ENCODE results near the gene PRKAR1B. TPM values are rescaled to one million over a fixed set of nuclear protein-coding genes. Genes with fewer than 3 reads are reported as not detected.

PRKAR1B gene
- total RNA-seq, 1 donor from 2014 or later, result 14.0 TPM

DNA sequence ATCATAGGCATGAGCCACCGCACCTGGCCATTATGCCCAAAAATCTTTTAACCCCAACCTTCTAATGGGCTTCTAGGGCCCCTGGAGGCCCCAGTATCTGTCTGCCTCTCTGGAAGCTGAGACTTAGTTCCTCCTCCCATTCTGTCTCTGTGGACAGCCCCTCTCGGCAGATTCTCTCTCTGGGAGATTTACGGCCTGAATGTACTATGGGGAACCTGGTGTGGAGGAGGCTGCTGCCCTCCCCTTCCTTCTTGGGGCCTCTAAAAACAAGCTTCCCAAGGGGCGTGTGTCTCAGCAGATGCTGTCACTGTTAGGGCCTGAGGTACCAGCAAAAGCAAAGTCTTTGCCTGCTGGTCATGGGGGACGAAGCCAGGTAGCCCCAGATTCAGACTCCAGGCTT is 35.8 kb upstream of the PRKAR1B start:
- Histone ChIP-seq H3K27me3 (ENCODE audit: control insufficient read depth, insufficient read depth, low read length) (no peaks in the 10 kb centered on the region), H3K36me3 (ENCODE audit: control insufficient read depth, insufficient read depth, low read length) (peaks cover 23% of the 10 kb centered on the region), H3K4me3 (ENCODE audit: low read depth, low read length) (no peak overlapping the region)
- TF ChIP-seq, protein P1, sequence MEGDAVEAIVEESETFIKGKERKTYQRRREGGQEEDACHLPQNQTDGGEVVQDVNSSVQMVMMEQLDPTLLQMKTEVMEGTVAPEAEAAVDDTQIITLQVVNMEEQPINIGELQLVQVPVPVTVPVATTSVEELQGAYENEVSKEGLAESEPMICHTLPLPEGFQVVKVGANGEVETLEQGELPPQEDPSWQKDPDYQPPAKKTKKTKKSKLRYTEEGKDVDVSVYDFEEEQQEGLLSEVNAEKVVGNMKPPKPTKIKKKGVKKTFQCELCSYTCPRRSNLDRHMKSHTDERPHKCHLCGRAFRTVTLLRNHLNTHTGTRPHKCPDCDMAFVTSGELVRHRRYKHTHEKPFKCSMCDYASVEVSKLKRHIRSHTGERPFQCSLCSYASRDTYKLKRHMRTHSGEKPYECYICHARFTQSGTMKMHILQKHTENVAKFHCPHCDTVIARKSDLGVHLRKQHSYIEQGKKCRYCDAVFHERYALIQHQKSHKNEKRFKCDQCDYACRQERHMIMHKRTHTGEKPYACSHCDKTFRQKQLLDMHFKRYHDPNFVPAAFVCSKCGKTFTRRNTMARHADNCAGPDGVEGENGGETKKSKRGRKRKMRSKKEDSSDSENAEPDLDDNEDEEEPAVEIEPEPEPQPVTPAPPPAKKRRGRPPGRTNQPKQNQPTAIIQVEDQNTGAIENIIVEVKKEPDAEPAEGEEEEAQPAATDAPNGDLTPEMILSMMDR (IDR thresholded peaks at IDR 0.05; ENCODE audit: insufficient read depth, low read length, severe bottlenecking), result no peak
- FAIRE-seq, result no peak
- DNase-seq (ENCODE audit: low read depth), result no peak

DNA sequence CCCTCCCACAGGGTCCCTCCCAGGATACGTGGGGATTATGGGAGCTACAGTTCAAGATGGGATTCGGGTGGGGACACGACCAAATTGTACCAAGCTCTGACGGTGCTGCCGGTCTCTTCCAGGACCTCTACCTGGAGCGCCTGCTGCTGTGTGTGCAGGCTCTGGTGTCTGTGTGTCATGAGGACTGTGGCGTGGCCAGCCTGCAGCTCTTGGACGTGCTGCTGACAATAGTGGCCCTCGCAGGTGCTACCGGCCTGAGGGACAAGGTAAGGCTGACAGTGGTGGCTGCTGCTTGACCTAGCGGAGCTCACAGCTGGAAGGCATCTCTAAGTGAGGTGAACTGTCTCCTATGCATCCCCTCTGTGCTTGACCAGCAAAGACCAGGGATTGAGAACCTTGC is 34.5 kb upstream of the PRKAR1B start:
- Histone ChIP-seq H3K27me3 (ENCODE audit: control insufficient read depth, insufficient read depth, low read length) (no peaks in the 10 kb centered on the region), H3K4me3 (ENCODE audit: low read depth, low read length) (no peak overlapping the region), H3K36me3 (ENCODE audit: control insufficient read depth, insufficient read depth, low read length) (peaks cover 29% of the 10 kb centered on the region)
- TF ChIP-seq, protein P1 (IDR thresholded peaks at IDR 0.05; ENCODE audit: insufficient read depth, low read length, severe bottlenecking), result no peak
- FAIRE-seq (no peak), DNase-seq (ENCODE audit: low read depth) (no peak)

DNA sequence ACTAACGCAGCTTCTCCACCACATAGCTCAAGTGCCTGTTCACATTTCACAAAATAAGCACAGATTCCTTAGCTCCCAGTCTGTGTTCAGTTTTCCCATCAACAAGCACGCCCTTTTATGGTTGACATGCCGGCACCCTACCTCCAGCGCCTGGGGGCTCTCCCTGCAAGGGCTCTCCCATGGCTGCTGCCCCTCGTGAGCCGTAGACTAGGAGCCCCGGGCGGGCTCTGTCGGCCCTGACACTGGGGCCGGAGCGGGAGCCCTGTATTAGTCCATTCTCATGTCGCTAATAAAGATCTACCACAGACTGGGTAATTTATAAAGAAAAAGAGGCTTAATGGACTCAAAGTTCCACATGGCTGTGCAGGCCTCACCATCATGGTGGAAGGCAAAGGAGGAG is 34.0 kb upstream of the PRKAR1B start:
- FAIRE-seq (no peak), DNase-seq (ENCODE audit: low read depth) (no peak)
- TF ChIP-seq, protein P1 (IDR thresholded peaks at IDR 0.05; ENCODE audit: insufficient read depth, low read length, severe bottlenecking), result no peak
- Histone ChIP-seq H3K4me3 (ENCODE audit: low read depth, low read length) (no peak overlapping the region), H3K27me3 (ENCODE audit: control insufficient read depth, insufficient read depth, low read length) (no peaks in the 10 kb centered on the region), H3K36me3 (ENCODE audit: control insufficient read depth, insufficient read depth, low read length) (peaks cover 32% of the 10 kb centered on the region)

DNA sequence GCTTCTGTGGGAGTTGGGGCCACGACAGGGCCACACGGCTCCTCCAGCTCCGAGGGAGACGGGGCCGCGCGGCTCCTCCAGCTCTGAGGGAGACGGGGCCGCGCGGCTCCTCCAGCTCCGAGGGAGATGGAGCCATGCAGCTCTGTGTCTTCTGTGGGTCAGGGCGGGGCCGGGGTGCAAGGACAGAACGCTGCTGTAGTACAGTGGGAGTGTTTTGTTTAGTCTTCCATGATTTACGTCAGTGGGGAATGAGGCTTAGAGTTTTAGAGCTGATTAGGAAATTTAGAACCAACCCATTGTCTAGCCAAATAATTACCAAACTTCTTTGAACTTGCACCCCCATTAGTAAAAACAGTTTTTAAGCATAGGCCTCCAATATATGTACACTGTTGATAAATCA is 32.9 kb upstream of the PRKAR1B start:
- Histone ChIP-seq H3K36me3 (ENCODE audit: control insufficient read depth, insufficient read depth, low read length) (peaks cover 34% of the 10 kb centered on the region), H3K27me3 (ENCODE audit: control insufficient read depth, insufficient read depth, low read length) (no peaks in the 10 kb centered on the region), H3K4me3 (ENCODE audit: low read depth, low read length) (no peak overlapping the region)
- no peak for FAIRE-seq
- TF ChIP-seq, protein P1 (IDR thresholded peaks at IDR 0.05; ENCODE audit: insufficient read depth, low read length, severe bottlenecking), result no peak
- no peak for DNase-seq (ENCODE audit: low read depth)

DNA sequence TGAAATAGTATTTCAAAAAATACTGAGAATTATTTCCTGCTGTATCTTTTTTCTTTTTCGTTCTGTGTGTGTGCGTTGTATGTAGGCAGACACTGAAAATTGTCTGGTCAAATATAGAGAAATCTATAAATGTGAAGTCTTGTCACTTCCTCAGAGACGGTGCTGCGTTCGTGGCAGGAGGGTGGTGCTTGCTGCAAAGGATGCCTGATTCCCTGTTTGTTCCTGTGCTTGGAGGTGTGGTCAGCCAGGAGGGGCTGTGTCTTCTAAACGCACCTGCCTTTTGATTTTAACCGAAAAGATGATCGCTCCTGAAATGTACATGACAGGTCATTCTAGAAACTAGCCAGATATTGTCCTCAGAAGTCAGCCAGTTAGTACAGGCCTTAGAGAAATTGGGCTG is 32.5 kb upstream of the PRKAR1B start:
- FAIRE-seq (no peak), DNase-seq (ENCODE audit: low read depth) (no peak)
- no peak overlapping the region for H3K4me3 ChIP-seq (ENCODE audit: low read depth, low read length)
- TF ChIP-seq, protein P1 (IDR thresholded peaks at IDR 0.05; ENCODE audit: insufficient read depth, low read length, severe bottlenecking), result no peak
- peaks cover 37% of the 10 kb centered on the region for H3K36me3 ChIP-seq (ENCODE audit: control insufficient read depth, insufficient read depth, low read length)
- no peaks in the 10 kb centered on the region for H3K27me3 ChIP-seq (ENCODE audit: control insufficient read depth, insufficient read depth, low read length)

DNA sequence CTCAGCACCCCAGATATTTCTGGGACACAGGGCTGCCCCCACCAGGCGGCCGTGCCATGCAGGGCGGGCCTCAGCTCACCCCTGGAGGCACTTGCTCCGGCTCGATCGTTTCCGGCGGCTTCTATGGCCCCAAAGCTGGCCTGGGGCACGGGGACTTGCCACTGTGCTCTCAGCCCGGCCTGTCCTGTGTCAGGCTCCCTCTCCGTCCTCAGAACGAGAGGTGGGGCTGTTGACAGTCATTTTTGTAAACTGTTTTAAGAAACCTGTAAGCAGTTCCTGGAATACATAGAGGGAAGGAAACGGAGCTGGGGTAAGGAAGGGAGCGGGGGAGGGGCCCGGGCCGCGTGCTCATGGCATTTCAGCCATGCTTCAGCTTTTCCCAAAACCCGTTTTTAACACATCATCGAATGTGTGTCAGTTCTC is 30.7 kb upstream of the PRKAR1B start:
- FAIRE-seq, result no peak
- peaks cover 32% of the 10 kb centered on the region for H3K36me3 ChIP-seq (ENCODE audit: control insufficient read depth, insufficient read depth, low read length)
- no peaks in the 10 kb centered on the region for H3K27me3 ChIP-seq (ENCODE audit: control insufficient read depth, insufficient read depth, low read length)

More for the DNA sequence above, 30.7 kb upstream of the PRKAR1B start:
- TF ChIP-seq, protein P1 (IDR thresholded peaks at IDR 0.05; ENCODE audit: insufficient read depth, low read length, severe bottlenecking), result no peak
- H3K4me3 ChIP-seq (ENCODE audit: low read depth, low read length), result no peak overlapping the region
- no peak for DNase-seq (ENCODE audit: low read depth)

Data from bronchial epithelial cell (primary cell).